Astrocyte (in vitro differentiated cells and primary cell): ENCODE measurements around the gene SLC35F4. TPM values are rescaled to one million over a fixed set of nuclear protein-coding genes. Genes with fewer than 3 reads are reported as not detected.

Experiments used
- DNase-seq: peaks from one replicate; pipeline ENCODE4 v3.0.0-alpha.2; 2010; ENCODE audit warnings: low read depth
- FAIRE-seq: peaks from 2 replicates; lab custom pipeline; 2011; peaks lifted over from hg19 to GRCh38; lab: Jason Lieb, UNC
- H2AFZ ChIP-seq: 2 replicates; pipeline ENCODE4 v1.6.0; 2012; ENCODE audit warnings: low read depth, low read length, inconsistent platforms
- H3K27ac ChIP-seq: 2 replicates; pipeline ENCODE4 v1.5.1; 2011; ENCODE audit warnings: low read depth, low read length, inconsistent platforms
- H3K27me3 ChIP-seq: 2 replicates; pipeline ENCODE4 v1.6.0; 2011; ENCODE audit warnings: low read length, inconsistent platforms; ENCODE audit not compliant: insufficient read depth
- H3K36me3 ChIP-seq: 2 replicates; pipeline ENCODE4 v1.5.1; 2011; ENCODE audit warnings: low read length, inconsistent platforms; ENCODE audit not compliant: insufficient read depth
- H3K4me1 ChIP-seq: 2 replicates; pipeline ENCODE4 v1.5.1; 2011; ENCODE audit warnings: low read length, inconsistent platforms; ENCODE audit not compliant: insufficient read depth
- H3K4me2 ChIP-seq: 2 replicates; pipeline ENCODE4 v1.6.0; 2012; ENCODE audit warnings: low read length, inconsistent platforms
- H3K4me3 ChIP-seq: 2 replicates; pipeline ENCODE4 v1.5.1; 2011; ENCODE audit warnings: low read depth, mild to moderate bottlenecking, low read length, inconsistent platforms; ENCODE audit not compliant: insufficient read depth
- H3K79me2 ChIP-seq: 2 replicates; pipeline ENCODE4 v1.6.0; 2012; ENCODE audit warnings: mild to moderate bottlenecking, low read length, inconsistent platforms; ENCODE audit not compliant: insufficient read depth
- H3K9ac ChIP-seq: 2 replicates; pipeline ENCODE4 v1.6.0; 2012; ENCODE audit warnings: mild to moderate bottlenecking, low read length, inconsistent platforms
- H3K9me3 ChIP-seq: 2 replicates; pipeline ENCODE4 v1.5.1; 2012; ENCODE audit warnings: low read depth, mild to moderate bottlenecking, low read length, inconsistent platforms; ENCODE audit not compliant: insufficient read depth
- H4K20me1 ChIP-seq: 2 replicates; pipeline ENCODE4 v1.6.0; 2012; ENCODE audit warnings: low read length, inconsistent platforms; ENCODE audit not compliant: insufficient read depth
- H3K27ac Mint-ChIP-seq: one replicate; pipeline ENCODE4 v1.8.0; 2021; ENCODE audit warnings: mild to moderate bottlenecking, mixed read lengths; ENCODE audit not compliant: unreplicated experiment
- H3K27me3 Mint-ChIP-seq: one replicate; pipeline ENCODE4 v1.8.0; 2021; ENCODE audit warnings: low read depth, mixed read lengths; ENCODE audit not compliant: unreplicated experiment
- H3K36me3 Mint-ChIP-seq: one replicate; pipeline ENCODE4 v1.8.0; 2021; ENCODE audit warnings: low read depth, mixed read lengths; ENCODE audit not compliant: unreplicated experiment
- H3K4me1 Mint-ChIP-seq: one replicate; pipeline ENCODE4 v1.8.0; 2021; ENCODE audit warnings: low read depth, mixed read lengths; ENCODE audit not compliant: unreplicated experiment
- H3K4me3 Mint-ChIP-seq: one replicate; pipeline ENCODE4 v1.8.0; 2021; ENCODE audit warnings: mild to moderate bottlenecking, moderate library complexity, mixed read lengths; ENCODE audit not compliant: unreplicated experiment
- H3K9me3 Mint-ChIP-seq: one replicate; pipeline ENCODE4 v1.8.0; 2021; ENCODE audit warnings: mild to moderate bottlenecking, mixed read lengths; ENCODE audit not compliant: unreplicated experiment
- EZH2 ChIP-seq: IDR thresholded peaks from 2 replicates; pipeline ENCODE4 v1.6.1; 2012; ENCODE audit warnings: mild to moderate bottlenecking, low read length, inconsistent platforms; ENCODE audit not compliant: insufficient read depth
- total RNA-seq: library from RNA; stranded (reverse); gene quantifications from 2 replicates; pipeline ENCODE4 v1.2.1, GENCODE V29; 2021
- TF ChIP-seq, protein P1 (sequence below): IDR thresholded peaks from 2 replicates; pipeline ENCODE4 v1.5.1; 2011; ENCODE audit warnings: low read depth, mild to moderate bottlenecking, inconsistent platforms, low read length, moderate library complexity; ENCODE audit not compliant: insufficient read depth

The SLC35F4 gene
- total RNA-seq, 1 donor from 2014 or later = not detected

DNA sequence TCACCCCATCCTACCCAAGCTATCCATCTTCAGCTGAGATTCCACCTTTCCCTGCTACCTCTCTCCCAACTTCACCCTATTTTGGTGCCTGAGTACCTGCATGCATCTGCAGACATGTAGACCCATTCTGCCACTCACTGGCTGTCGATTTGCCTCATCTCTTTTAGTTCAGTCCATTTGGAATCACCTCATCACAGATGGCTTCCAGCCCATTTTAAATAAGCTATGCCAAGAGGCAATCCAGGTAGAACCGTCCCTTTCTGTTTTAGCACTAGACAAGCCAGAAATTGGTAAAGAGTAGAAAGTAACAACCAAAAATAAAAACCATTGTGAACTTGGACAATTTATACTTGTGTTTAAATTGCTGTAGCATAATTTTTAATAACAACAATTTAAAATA is 11.3 kb downstream of the SLC35F4 start:
- Histone ChIP-seq H2AFZ (no peak overlapping the region), H3K27ac (no peak overlapping the region), H4K20me1 (no peaks in the 10 kb centered on the region), H3K4me3 (no peak overlapping the region), H3K27me3 (peaks cover 4% of the 10 kb centered on the region), H3K4me2 (no peak overlapping the region), H3K9ac (no peak overlapping the region), H3K4me1 (no peaks in the 10 kb centered on the region), H3K9me3 (no peaks in the 10 kb centered on the region), H3K79me2 (no peaks in the 10 kb centered on the region), H3K36me3 (no peaks in the 10 kb centered on the region)
- Mint-ChIP-seq H3K4me3 (no peak overlapping the region), H3K9me3 (no peaks in the 10 kb centered on the region), H3K4me1 (peaks cover 3% of the 10 kb centered on the region), H3K27me3 (peaks cover 4% of the 10 kb centered on the region), H3K36me3 (no peaks in the 10 kb centered on the region), H3K27ac (no peak overlapping the region)
- DNase-seq (no peak), FAIRE-seq (no peak)
- TF ChIP-seq, protein P1, sequence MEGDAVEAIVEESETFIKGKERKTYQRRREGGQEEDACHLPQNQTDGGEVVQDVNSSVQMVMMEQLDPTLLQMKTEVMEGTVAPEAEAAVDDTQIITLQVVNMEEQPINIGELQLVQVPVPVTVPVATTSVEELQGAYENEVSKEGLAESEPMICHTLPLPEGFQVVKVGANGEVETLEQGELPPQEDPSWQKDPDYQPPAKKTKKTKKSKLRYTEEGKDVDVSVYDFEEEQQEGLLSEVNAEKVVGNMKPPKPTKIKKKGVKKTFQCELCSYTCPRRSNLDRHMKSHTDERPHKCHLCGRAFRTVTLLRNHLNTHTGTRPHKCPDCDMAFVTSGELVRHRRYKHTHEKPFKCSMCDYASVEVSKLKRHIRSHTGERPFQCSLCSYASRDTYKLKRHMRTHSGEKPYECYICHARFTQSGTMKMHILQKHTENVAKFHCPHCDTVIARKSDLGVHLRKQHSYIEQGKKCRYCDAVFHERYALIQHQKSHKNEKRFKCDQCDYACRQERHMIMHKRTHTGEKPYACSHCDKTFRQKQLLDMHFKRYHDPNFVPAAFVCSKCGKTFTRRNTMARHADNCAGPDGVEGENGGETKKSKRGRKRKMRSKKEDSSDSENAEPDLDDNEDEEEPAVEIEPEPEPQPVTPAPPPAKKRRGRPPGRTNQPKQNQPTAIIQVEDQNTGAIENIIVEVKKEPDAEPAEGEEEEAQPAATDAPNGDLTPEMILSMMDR = no peak
- no peak for TF ChIP-seq EZH2

DNA sequence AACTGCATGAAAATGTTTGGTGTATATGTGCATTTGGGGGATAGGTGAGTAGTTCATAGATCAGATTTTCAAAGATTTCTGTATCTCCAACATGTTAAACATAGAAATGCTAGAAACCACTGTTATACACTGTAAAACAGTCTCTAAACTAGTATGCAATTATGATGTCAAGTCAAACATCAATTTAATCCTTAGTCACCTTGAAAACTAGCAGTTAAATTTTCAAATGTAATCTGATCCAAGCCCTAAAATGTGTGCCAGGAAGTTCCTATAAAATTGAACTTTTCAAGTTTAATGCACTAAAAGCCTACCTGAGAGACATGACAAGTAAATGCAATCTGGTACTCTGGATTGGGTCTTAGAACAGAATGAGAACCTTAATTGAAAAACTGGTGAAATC is 14.5 kb downstream of the SLC35F4 start:
- no peak overlapping the region for H3K27ac ChIP-seq
- H3K4me3 Mint-ChIP-seq = no peak overlapping the region
- H3K9me3 ChIP-seq = no peaks in the 10 kb centered on the region
- H3K27ac Mint-ChIP-seq = no peak overlapping the region
- no peak overlapping the region for H2AFZ ChIP-seq
- H4K20me1 ChIP-seq = no peaks in the 10 kb centered on the region
- peaks cover 3% of the 10 kb centered on the region for H3K4me1 Mint-ChIP-seq
- H3K9ac ChIP-seq = no peak overlapping the region
- FAIRE-seq = no peak
- H3K4me3 ChIP-seq = no peak overlapping the region
- no peaks in the 10 kb centered on the region for H3K36me3 ChIP-seq
- TF ChIP-seq EZH2 = no peak
- TF ChIP-seq, protein P1 = no peak
- no peaks in the 10 kb centered on the region for H3K9me3 Mint-ChIP-seq
- DNase-seq = no peak
- no peaks in the 10 kb centered on the region for H3K36me3 Mint-ChIP-seq
- H3K27me3 ChIP-seq = peaks cover 3% of the 10 kb centered on the region
- no peaks in the 10 kb centered on the region for H3K79me2 ChIP-seq
- no peak overlapping the region for H3K4me2 ChIP-seq
- no peaks in the 10 kb centered on the region for H3K27me3 Mint-ChIP-seq
- no peaks in the 10 kb centered on the region for H3K4me1 ChIP-seq

DNA sequence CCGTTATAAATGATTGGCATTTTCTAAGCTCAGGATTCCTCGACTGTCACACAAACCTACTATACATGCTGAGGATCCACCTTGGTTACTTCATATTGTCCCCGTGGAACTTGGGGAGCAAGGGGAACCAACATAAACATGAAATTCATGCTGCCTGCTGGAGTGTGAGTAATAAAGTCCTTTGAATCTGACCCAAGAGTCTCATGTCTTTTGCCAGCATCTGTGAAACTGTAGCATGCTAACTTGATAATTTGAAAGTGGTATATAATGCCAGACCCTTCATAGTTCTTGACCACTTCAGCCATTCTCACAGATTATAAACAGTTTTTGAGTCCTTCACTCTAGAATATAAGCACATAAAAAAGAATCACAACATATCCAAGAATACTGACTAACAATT is 17.1 kb downstream of the SLC35F4 start:
- no peak overlapping the region for H3K4me3 ChIP-seq
- no peaks in the 10 kb centered on the region for H3K27me3 ChIP-seq
- H4K20me1 ChIP-seq = no peaks in the 10 kb centered on the region
- Mint-ChIP-seq H3K4me1 (peaks cover 3% of the 10 kb centered on the region), H3K9me3 (no peaks in the 10 kb centered on the region), H3K27me3 (no peaks in the 10 kb centered on the region), H3K27ac (no peak overlapping the region), H3K36me3 (no peaks in the 10 kb centered on the region), H3K4me3 (no peak overlapping the region)
- H3K4me1 ChIP-seq = peaks cover 6% of the 10 kb centered on the region
- no peak overlapping the region for H3K9ac ChIP-seq
- no peak overlapping the region for H3K27ac ChIP-seq
- DNase-seq (no peak), FAIRE-seq (no peak)
- no peak overlapping the region for H2AFZ ChIP-seq
- no peaks in the 10 kb centered on the region for H3K36me3 ChIP-seq
- H3K79me2 ChIP-seq = no peaks in the 10 kb centered on the region
- no peak for TF ChIP-seq EZH2
- TF ChIP-seq, protein P1 = no peak
- H3K9me3 ChIP-seq = no peaks in the 10 kb centered on the region
- no peak overlapping the region for H3K4me2 ChIP-seq
